SK-N-SH treated with all-trans-retinoic acid at 6 μM for 48 hours (cell line): ENCODE results near the gene ACSBG1.

Experiments used
- ATAC-seq: fragments of 200-7000 bp; cut with Tn5 transposase; 3 replicates; pipeline ENCODE4 v1.9.1; 2020; ENCODE audit warnings: mild to moderate bottlenecking, moderate library complexity
- BACH2 ChIP-seq: fragments of 250-450 bp; sonication (Bioruptor Pico); IDR thresholded peaks from 2 replicates; pipeline ENCODE4 v1.9.0; 2021; ENCODE audit warnings: mild to moderate bottlenecking, borderline replicate concordance
- CREB5 ChIP-seq: fragments of 250-450 bp; sonication (Bioruptor Pico); IDR thresholded peaks from 2 replicates; pipeline ENCODE4 v1.5.1; 2020; ENCODE audit warnings: low read depth, mild to moderate bottlenecking, moderate library complexity
- CSDC2 ChIP-seq: fragments of 250-450 bp; sonication (Bioruptor Pico); IDR thresholded peaks from 2 replicates; pipeline ENCODE4 v1.5.0; 2020; ENCODE audit warnings: mild to moderate bottlenecking, moderate library complexity
- CSRNP3 ChIP-seq: fragments of 250-450 bp; sonication (Bioruptor Pico); IDR thresholded peaks from 2 replicates; pipeline ENCODE4 v1.5.1; 2021; ENCODE audit warnings: mild to moderate bottlenecking, moderate library complexity
- ESRRG ChIP-seq: fragments of 250-450 bp; sonication (Bioruptor Pico); IDR thresholded peaks from 2 replicates; pipeline ENCODE4 v1.6.1; 2021; ENCODE audit warnings: mild to moderate bottlenecking
- GLIS3 ChIP-seq: fragments of 250-450 bp; sonication (Bioruptor Pico); IDR thresholded peaks from 2 replicates; pipeline ENCODE4 v1.5.0; 2020; ENCODE audit warnings: mild to moderate bottlenecking, moderate library complexity
- ISL1 ChIP-seq: fragments of 250-450 bp; sonication (Bioruptor Pico); IDR thresholded peaks from 2 replicates; pipeline ENCODE4 v2.1.2; 2022; ENCODE audit warnings: mild to moderate bottlenecking, moderate library complexity
- PATZ1 ChIP-seq: fragments of 250-450 bp; sonication (Bioruptor Pico); IDR thresholded peaks from 2 replicates; pipeline ENCODE4 v1.8.0; 2020; ENCODE audit warnings: mild to moderate bottlenecking, moderate library complexity, borderline replicate concordance
- POU6F1 ChIP-seq: fragments of 250-450 bp; sonication (Bioruptor Pico); IDR thresholded peaks from 2 replicates; pipeline ENCODE4 v1.8.0; 2021; ENCODE audit warnings: low read depth, mild to moderate bottlenecking, moderate library complexity, borderline replicate concordance
- PPARA ChIP-seq: fragments of 250-450 bp; sonication (Bioruptor Pico); IDR thresholded peaks from 2 replicates; pipeline ENCODE4 v1.5.0; 2020; ENCODE audit warnings: mild to moderate bottlenecking, borderline replicate concordance
- RARB ChIP-seq: fragments of 250-450 bp; sonication (Bioruptor Pico); IDR thresholded peaks from 2 replicates; pipeline ENCODE4 v1.8.0; 2021; ENCODE audit warnings: mild to moderate bottlenecking, moderate library complexity
- SNAI2 ChIP-seq: fragments of 250-450 bp; sonication (Bioruptor Pico); IDR thresholded peaks from 2 replicates; pipeline ENCODE4 v1.5.0; 2020; ENCODE audit warnings: mild to moderate bottlenecking, moderate library complexity
- TOX ChIP-seq: fragments of 250-450 bp; sonication (Bioruptor Pico); IDR thresholded peaks from 2 replicates; pipeline ENCODE4 v1.8.0; 2021; ENCODE audit warnings: mild to moderate bottlenecking, moderate library complexity, borderline replicate concordance
- ZC3H10 ChIP-seq: fragments of 250-450 bp; sonication (Bioruptor Pico); IDR thresholded peaks from 2 replicates; pipeline ENCODE4 v1.5.1; 2021; ENCODE audit warnings: mild to moderate bottlenecking, moderate library complexity
- ZFP3 ChIP-seq: fragments of 250-450 bp; sonication (Bioruptor Pico); IDR thresholded peaks from 2 replicates; pipeline ENCODE4 v1.5.0; 2020; ENCODE audit warnings: mild to moderate bottlenecking, moderate library complexity
- ZFP30 ChIP-seq: fragments of 450-650 bp; formaldehyde crosslinking; IDR thresholded peaks from 2 replicates; pipeline ENCODE4 v1.5.0; 2022; ENCODE audit warnings: mild to moderate bottlenecking, moderate library complexity
- ZNF565 ChIP-seq: fragments of 450-650 bp; formaldehyde crosslinking; conservative IDR thresholded peaks from 2 replicates; pipeline ENCODE4 v1.5.0; 2020; ENCODE audit warnings: low read depth, mild to moderate bottlenecking, moderate library complexity
- ZNF70 ChIP-seq: fragments of 450-650 bp; formaldehyde crosslinking; IDR thresholded peaks from 2 replicates; pipeline ENCODE4 v1.5.0; 2020; ENCODE audit warnings: mild to moderate bottlenecking, moderate library complexity
- ZNF8 ChIP-seq: fragments of 450-650 bp; formaldehyde crosslinking; IDR thresholded peaks from 2 replicates; pipeline ENCODE4 v1.5.0; 2020; ENCODE audit warnings: mild to moderate bottlenecking, moderate library complexity

The ACSBG1 gene

GRCh38 chr15:78234515-78235040 lies at the start of gene ACSBG1:
Gene ACSBG1 (minus strand): TSS chr15:78234565. CDS start chr15:78234501, 64 bp downstream.
- no peak for ATAC-seq
- TF ChIP-seq TOX (CRISPR knock-in tag): no peak
- no peak for TF ChIP-seq CSRNP3 (CRISPR knock-in tag)
- no peak for TF ChIP-seq ISL1
- no peak for TF ChIP-seq PPARA (CRISPR knock-in tag)
- no peak for TF ChIP-seq BACH2 (CRISPR knock-in tag)
- TF ChIP-seq SNAI2: no peak
- no peak for TF ChIP-seq ZFP3 (CRISPR knock-in tag)
- no peak for TF ChIP-seq PATZ1 (CRISPR knock-in tag)
- no peak for TF ChIP-seq CSDC2
- TF ChIP-seq GLIS3 (CRISPR knock-in tag): no peak
- TF ChIP-seq CREB5 (CRISPR knock-in tag): no peak
- TF ChIP-seq ZFP30 (CRISPR knock-in tag): no peak
- no peak for TF ChIP-seq ZNF8 (CRISPR knock-in tag)
- no peak for TF ChIP-seq ZC3H10 (CRISPR knock-in tag)
- no peak for TF ChIP-seq ZNF565 (CRISPR knock-in tag)
- TF ChIP-seq ESRRG (CRISPR knock-in tag): no peak
- TF ChIP-seq RARB: no peak

- TF ChIP-seq ZNF8 (CRISPR knock-in tag) (no peak), PPARA (CRISPR knock-in tag) (no peak)
- no peak for ATAC-seq
These were observed 48.0 kb upstream of the ACSBG1 start for GRCh38 chr15:78282324-78282723.

GRCh38 chr15:78280319-78281072 lies 46.1 kb upstream of the ACSBG1 start:
- peak; percentile 83 for ATAC-seq
- TF ChIP-seq CREB5 (CRISPR knock-in tag): no peak
- TF ChIP-seq GLIS3 (CRISPR knock-in tag): no peak
- TF ChIP-seq ESRRG (CRISPR knock-in tag): no peak
- no peak for TF ChIP-seq RARB
- no peak for TF ChIP-seq POU6F1
- TF ChIP-seq SNAI2: no peak
- TF ChIP-seq ZNF8 (CRISPR knock-in tag): no peak
- TF ChIP-seq ZNF70: no peak
- no peak for TF ChIP-seq PATZ1 (CRISPR knock-in tag)
- TF ChIP-seq ZNF565 (CRISPR knock-in tag): no peak
- TF ChIP-seq ZFP3 (CRISPR knock-in tag): no peak
